Upper lobe of left lung (tissue), 4 donors: ENCODE results near the gene LGR4.

Experiments used
- EP300 ChIP-seq, 4 donors: sonication (generic); formaldehyde crosslinking; IDR thresholded peaks; one replicate each; pipeline ENCODE4 v1.5.1; 2017; ENCODE audit warnings: antibody characterized with exemption in 4 of 4, control low read depth in 2 of 4
- TF ChIP-seq, protein P1 (sequence below), 6 experiments: fragments of 450-650 bp in 4 of 6; fragments of 200-600 bp in 2 of 6; sonication (generic) in 2 of 6; IDR thresholded peaks; one replicate each; pipeline ENCODE4 v1.5.1; 2016 to 2019; ENCODE audit warnings: antibody characterized with exemption in 6 of 6

GRCh38 chr11:27330633-27331270 lies 141.8 kb downstream of the LGR4 start:
- TF ChIP-seq, protein P1, sequence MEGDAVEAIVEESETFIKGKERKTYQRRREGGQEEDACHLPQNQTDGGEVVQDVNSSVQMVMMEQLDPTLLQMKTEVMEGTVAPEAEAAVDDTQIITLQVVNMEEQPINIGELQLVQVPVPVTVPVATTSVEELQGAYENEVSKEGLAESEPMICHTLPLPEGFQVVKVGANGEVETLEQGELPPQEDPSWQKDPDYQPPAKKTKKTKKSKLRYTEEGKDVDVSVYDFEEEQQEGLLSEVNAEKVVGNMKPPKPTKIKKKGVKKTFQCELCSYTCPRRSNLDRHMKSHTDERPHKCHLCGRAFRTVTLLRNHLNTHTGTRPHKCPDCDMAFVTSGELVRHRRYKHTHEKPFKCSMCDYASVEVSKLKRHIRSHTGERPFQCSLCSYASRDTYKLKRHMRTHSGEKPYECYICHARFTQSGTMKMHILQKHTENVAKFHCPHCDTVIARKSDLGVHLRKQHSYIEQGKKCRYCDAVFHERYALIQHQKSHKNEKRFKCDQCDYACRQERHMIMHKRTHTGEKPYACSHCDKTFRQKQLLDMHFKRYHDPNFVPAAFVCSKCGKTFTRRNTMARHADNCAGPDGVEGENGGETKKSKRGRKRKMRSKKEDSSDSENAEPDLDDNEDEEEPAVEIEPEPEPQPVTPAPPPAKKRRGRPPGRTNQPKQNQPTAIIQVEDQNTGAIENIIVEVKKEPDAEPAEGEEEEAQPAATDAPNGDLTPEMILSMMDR (IDR thresholded peaks at IDR 0.05): no peak
- no peak for TF ChIP-seq EP300 (IDR thresholded peaks at IDR 0.05)
